Effector memory CD4-positive, alpha-beta T cell (primary cell): ENCODE measurements around the gene AKR7A3.
"Not testable (repeated sequence)": the region's sequence is repeated elsewhere in the genome, so short reads cannot be mapped to it uniquely, and the experiment has no call there.

ENCODE experiments used
- DNase-seq, 3 donors: peaks; one replicate each; pipeline ENCODE4 v3.0.0-alpha.2; 2020
- H3K27ac ChIP-seq: 2 replicates; pipeline ENCODE4 v1.7.0; 2013; ENCODE audit warnings: mild to moderate bottlenecking, low read length, moderate library complexity; ENCODE audit not compliant: insufficient read depth, poor library complexity, severe bottlenecking
- H3K27me3 ChIP-seq: replicated peaks from 2 replicates; pipeline ENCODE4 v1.7.0; 2013; ENCODE audit warnings: mild to moderate bottlenecking, low read length; ENCODE audit not compliant: insufficient read depth, control insufficient read depth, poor library complexity, severe bottlenecking
- H3K36me3 ChIP-seq: 2 replicates; pipeline ENCODE4 v1.7.0; 2013; ENCODE audit warnings: mild to moderate bottlenecking, low read length, moderate library complexity; ENCODE audit not compliant: control insufficient read depth, insufficient read depth
- H3K4me1 ChIP-seq: 2 replicates; pipeline ENCODE4 v1.7.0; 2013; ENCODE audit warnings: low read length, mild to moderate bottlenecking; ENCODE audit not compliant: control insufficient read depth, insufficient read depth, poor library complexity, severe bottlenecking
- H3K4me3 ChIP-seq: 2 replicates; pipeline ENCODE4 v1.7.0; 2013; ENCODE audit warnings: low read length, low read depth, mild to moderate bottlenecking; ENCODE audit not compliant: insufficient read depth, poor library complexity, severe bottlenecking
- H3K9me3 ChIP-seq: 2 replicates; pipeline ENCODE4 v1.7.0; 2013; ENCODE audit warnings: mild to moderate bottlenecking, low read length, moderate library complexity; ENCODE audit not compliant: control insufficient read depth

AKR7A3 gene

GRCh38 chr1:19311503-19311930 is 22.9 kb upstream of the AKR7A3 start:
- Histone ChIP-seq H3K27ac (peak overlapping the region; percentile 51), H3K4me3 (peak overlapping the region; percentile 81), H3K4me1 (peaks cover 15% of the 10 kb centered on the region), H3K36me3 (peaks cover 19% of the 10 kb centered on the region), H3K9me3 (no peaks in the 10 kb centered on the region), H3K27me3 (no peaks in the 10 kb centered on the region)
- DNase-seq: no peak

GRCh38 chr1:19310720-19311502 is 22.3 kb upstream of the AKR7A3 start:
- Histone ChIP-seq H3K27ac (no peak overlapping the region), H3K4me1 (peaks cover 15% of the 10 kb centered on the region), H3K4me3 (peak overlapping the region; percentile 81), H3K9me3 (no peaks in the 10 kb centered on the region), H3K27me3 (no peaks in the 10 kb centered on the region), H3K36me3 (peaks cover 19% of the 10 kb centered on the region)
- DNase-seq: no peak

- H3K27ac ChIP-seq: no peak overlapping the region
- DNase-seq: no peak
- no peaks in the 10 kb centered on the region for H3K9me3 ChIP-seq
- peaks cover 15% of the 10 kb centered on the region for H3K4me1 ChIP-seq
- no peak overlapping the region for H3K4me3 ChIP-seq
- H3K36me3 ChIP-seq: peaks cover 19% of the 10 kb centered on the region
- no peaks in the 10 kb centered on the region for H3K27me3 ChIP-seq
Observed at GRCh38 chr1:19310061-19310460, 21.5 kb upstream of the AKR7A3 start.

- Histone ChIP-seq H3K36me3 (peaks cover 25% of the 10 kb centered on the region), H3K9me3 (no peaks in the 10 kb centered on the region), H3K4me3 (no peak overlapping the region), H3K27ac (no peak overlapping the region), H3K27me3 (no peaks in the 10 kb centered on the region), H3K4me1 (peaks cover 15% of the 10 kb centered on the region)
- DNase-seq: no peak
Observed at GRCh38 chr1:19309123-19309813, 20.7 kb upstream of the AKR7A3 start.

GRCh38 chr1:19308509-19308907 is 19.9 kb upstream of the AKR7A3 start:
- H3K36me3 ChIP-seq: peaks cover 31% of the 10 kb centered on the region
- H3K27ac ChIP-seq: no peak overlapping the region
- peaks cover 15% of the 10 kb centered on the region for H3K4me1 ChIP-seq

GRCh38 chr1:19307794-19308508 is 19.4 kb upstream of the AKR7A3 start:
- DNase-seq: no peak

More at GRCh38 chr1:19308509-19308907, 19.9 kb upstream of the AKR7A3 start:
- no peaks in the 10 kb centered on the region for H3K9me3 ChIP-seq
- no peaks in the 10 kb centered on the region for H3K27me3 ChIP-seq
- DNase-seq: no peak
- H3K4me3 ChIP-seq: no peak overlapping the region

GRCh38 chr1:19306941-19307340 is 18.4 kb upstream of the AKR7A3 start:
- Histone ChIP-seq H3K4me3 (no peak overlapping the region), H3K4me1 (peaks cover 6% of the 10 kb centered on the region), H3K36me3 (peaks cover 34% of the 10 kb centered on the region), H3K9me3 (no peaks in the 10 kb centered on the region), H3K27ac (no peak overlapping the region), H3K27me3 (no peaks in the 10 kb centered on the region)
- no peak for DNase-seq

More at GRCh38 chr1:19307794-19308508, 19.4 kb upstream of the AKR7A3 start:
- Histone ChIP-seq H3K4me1 (peaks cover 12% of the 10 kb centered on the region), H3K9me3 (no peaks in the 10 kb centered on the region), H3K27ac (no peak overlapping the region), H3K36me3 (peaks cover 34% of the 10 kb centered on the region), H3K4me3 (no peak overlapping the region), H3K27me3 (no peaks in the 10 kb centered on the region)

GRCh38 chr1:19305880-19306279 is 17.3 kb upstream of the AKR7A3 start:
- Histone ChIP-seq H3K27me3 (no peaks in the 10 kb centered on the region), H3K4me1 (peaks cover under 1% of the 10 kb centered on the region), H3K27ac (no peak overlapping the region), H3K36me3 (peaks cover 34% of the 10 kb centered on the region), H3K9me3 (no peaks in the 10 kb centered on the region), H3K4me3 (no peak overlapping the region)
- no peak for DNase-seq

- H3K27ac ChIP-seq, DNase-seq, H3K27me3 ChIP-seq, H3K4me3 ChIP-seq, H3K4me1 ChIP-seq, H3K9me3 ChIP-seq: not testable (repeated sequence)
- H3K36me3 ChIP-seq: peaks cover 34% of the 10 kb centered on the region
Observed at GRCh38 chr1:19304081-19304480, 15.5 kb upstream of the AKR7A3 start.
